ENCODE results near the gene DZIP3. TPM values are rescaled to one million over a fixed set of nuclear protein-coding genes. Genes with fewer than 3 reads are reported as not detected.

The DZIP3 gene, protein sequence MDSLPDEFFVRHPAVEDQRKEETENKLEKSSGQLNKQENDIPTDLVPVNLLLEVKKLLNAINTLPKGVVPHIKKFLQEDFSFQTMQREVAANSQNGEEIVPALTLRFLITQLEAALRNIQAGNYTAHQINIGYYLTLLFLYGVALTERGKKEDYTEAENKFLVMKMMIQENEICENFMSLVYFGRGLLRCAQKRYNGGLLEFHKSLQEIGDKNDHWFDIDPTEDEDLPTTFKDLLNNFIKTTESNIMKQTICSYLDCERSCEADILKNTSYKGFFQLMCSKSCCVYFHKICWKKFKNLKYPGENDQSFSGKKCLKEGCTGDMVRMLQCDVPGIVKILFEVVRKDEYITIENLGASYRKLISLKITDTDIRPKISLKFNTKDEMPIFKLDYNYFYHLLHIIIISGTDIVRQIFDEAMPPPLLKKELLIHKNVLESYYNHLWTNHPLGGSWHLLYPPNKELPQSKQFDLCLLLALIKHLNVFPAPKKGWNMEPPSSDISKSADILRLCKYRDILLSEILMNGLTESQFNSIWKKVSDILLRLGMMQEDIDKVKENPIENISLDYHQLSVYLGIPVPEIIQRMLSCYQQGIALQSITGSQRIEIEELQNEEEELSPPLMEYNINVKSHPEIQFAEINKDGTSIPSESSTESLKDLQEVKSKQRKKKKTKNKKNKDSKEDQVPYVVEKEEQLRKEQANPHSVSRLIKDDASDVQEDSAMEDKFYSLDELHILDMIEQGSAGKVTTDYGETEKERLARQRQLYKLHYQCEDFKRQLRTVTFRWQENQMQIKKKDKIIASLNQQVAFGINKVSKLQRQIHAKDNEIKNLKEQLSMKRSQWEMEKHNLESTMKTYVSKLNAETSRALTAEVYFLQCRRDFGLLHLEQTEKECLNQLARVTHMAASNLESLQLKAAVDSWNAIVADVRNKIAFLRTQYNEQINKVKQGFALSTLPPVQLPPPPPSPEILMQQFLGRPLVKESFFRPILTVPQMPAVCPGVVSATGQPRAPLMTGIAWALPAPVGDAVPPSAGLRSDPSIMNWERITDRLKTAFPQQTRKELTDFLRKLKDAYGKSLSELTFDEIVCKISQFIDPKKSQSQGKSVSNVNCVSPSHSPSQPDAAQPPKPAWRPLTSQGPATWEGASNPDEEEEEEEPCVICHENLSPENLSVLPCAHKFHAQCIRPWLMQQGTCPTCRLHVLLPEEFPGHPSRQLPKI
- total RNA-seq (2014; rRNA removed; shearing (Covaris generic)) = 15.8 and 17.6 TPM in 2 replicates
- 8.9 and 12.0 TPM in 2 replicates for polyA plus RNA-seq (2015; cell fraction: cytosol; rRNA removed)
- polyA plus RNA-seq (2015; cell fraction: nucleus; rRNA removed) = 56.1 and 58.2 TPM in 2 replicates

DNA sequence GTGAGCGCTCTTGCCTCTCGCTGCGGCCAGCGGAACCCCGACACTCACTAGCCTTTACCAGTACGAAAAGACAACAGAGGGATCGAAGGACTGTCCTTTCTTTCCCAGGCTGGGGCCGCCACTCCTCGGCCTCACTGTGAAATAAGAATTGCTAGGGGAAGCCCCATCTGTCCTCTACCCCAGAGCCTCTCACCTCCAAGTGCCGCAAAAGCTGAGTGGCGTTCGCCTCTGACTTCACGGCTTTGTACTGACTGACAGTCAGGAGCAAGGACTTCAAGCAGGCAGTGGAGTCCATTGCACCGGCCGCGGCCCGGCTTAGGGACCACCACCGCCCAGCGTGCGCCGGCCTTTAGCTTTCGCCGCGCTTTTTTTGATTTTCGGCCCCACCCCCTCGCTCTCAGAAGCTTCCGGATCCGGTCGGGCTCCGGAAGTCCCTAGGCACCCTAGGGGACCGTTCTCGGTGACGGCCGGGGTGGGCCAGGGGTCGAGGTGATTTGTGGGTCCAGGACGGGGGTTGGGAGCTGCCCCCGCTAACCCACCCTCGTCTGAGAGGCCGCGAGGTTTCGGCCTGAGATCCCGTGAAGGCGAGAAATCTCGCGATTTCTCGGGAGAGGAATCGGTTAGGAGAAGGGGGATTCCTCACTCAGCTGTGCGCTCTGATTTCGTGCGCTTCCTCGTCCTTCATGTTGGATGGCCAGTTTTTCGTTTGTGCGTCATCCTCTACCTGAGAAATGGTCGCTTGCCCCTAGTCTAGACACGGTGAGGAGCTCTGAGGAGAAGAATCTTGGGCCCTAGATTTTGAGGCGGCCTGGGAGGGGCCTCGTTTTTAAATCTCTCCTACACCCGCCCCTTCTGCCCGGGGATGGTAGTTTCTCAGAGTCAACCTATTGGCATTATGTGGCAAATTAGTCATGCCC lies at the start of gene DZIP3, which contains the start of gene CIP2A:
Gene DZIP3, plus strand, starts transcription at position 642 of the 917 bp plus-strand sequence. CDS start 15,685 bp downstream, outside the sequence.
Gene CIP2A, minus strand, starts transcription at position 358 of the 917 bp plus-strand sequence. Its CDS starts 63 bp downstream, at position 295.
- peak; percentile 98 for DNase-seq (ENCODE audit: low read depth)

DNA sequence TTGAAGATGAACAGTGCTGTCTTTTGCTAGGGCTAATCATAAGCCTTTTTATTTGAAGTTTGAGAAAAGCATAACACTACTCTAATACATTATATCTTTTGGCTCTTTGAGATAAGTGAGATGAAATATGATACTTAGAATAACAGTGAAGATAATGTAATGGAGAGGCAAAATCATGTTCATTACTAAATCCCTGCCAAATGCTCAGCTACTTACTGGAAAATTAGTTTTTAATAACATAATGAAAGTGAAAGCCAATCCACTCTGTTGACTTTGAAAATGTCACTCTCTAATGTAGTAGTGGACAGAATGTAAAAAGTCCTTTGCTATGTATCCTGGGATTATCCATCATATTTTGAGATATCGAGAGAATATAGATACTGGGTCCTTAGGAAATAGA lies 43.3 kb upstream of the DZIP3 start:
- DNase-seq (ENCODE audit: low read depth) = no peak

GRCh38 chr3:108546692-108547091 lies 42.8 kb upstream of the DZIP3 start:
- no peak for DNase-seq (ENCODE audit: low read depth)

DNA sequence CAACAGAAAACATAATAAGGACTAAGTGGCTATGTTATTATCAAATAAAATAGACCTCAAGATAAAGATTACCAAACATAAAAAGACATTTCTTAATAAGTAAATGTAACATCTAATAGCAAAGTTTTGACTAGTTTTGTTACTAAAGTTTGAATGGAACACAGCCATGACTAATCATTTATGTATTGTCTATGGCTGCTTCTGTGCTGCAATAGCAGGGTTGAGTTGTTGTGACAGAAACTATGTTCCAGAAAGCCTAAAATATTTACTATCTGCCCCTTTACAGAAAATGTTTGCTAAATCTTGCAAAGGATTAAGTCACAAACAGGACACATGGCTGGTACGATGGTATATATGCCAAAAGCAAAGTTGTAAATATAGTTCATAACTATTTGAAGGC lies 41.2 kb upstream of the DZIP3 start:
- no peak for DNase-seq (ENCODE audit: low read depth)

- no peak for DNase-seq (ENCODE audit: low read depth)
Measured at GRCh38 chr3:108548886-108549285, 40.6 kb upstream of the DZIP3 start.

DNA sequence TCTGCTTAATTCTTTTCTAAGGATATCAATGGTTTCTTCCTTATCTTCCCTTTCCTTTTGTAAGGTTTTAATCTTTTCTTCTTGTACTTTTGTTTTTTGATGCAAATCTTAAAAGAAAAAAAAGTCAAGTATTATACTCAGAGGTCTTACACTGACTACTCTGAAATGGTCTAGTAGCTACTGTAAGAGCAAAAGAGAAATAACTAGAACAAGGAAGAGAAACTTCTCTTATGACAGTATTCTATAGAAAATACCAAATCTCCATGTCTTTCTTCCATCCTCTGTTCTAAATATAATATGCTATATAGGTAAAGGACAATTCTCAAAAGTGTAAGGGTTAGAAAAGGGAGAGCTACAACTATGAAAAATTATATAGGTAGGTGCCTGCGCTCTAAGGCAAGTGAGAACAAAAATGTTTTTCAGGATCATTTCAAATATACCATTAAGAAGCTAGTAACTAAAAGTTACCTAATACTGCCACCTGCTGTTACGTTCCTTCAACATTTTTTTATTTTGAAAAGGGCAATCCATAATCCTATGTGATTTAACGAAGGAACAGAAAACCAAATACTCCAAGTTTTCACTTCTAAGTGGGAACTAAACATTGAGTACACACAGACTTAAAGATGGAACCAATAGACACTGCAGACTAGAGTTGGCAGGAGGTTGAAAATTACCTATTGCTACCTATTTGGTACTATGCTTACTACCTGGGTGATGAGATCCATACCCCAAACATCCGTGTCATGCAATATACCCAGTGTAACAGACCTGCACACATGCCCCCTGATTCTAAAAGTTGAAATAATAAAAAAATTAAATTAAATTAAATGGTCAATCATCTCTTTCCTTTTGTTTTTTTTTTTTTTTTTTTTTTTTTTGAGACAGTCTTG lies 37.0 kb upstream of the DZIP3 start:
- peak; percentile 46 for DNase-seq (ENCODE audit: low read depth)

GRCh38 chr3:108554229-108554628 lies 35.3 kb upstream of the DZIP3 start:
- DNase-seq (ENCODE audit: low read depth) = no peak

GRCh38 chr3:108554913-108555571 lies 34.5 kb upstream of the DZIP3 start:
- no peak for DNase-seq (ENCODE audit: low read depth)

DNA sequence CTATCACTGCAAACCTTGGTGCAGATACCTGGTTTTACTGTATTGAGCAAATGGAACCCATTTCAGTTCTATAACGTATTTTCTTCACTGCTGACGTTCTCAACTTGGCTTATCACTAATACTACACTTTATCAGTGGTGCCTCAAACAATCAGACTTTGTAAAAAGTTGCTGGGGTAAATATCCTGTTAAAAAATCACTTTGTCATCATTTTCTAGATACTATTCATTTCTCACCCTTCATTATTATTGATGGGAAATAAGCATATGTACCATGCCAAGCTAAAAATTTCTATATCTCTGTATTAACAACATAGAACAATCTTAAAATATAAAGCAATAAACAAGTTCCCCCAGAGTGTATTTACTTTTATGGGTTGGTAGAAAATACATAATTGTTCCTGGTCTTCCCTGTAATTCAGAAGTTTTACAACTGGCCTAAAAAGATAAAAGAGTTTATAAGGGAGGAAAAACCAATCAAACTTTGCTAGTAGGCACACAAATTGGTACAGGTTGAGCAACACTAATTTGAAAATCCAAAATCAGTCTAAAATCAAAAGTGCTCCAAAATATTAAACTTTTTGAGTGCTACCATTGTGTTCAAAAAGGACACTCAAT lies 33.4 kb upstream of the DZIP3 start:
- DNase-seq (ENCODE audit: low read depth) = no peak

- no peak for DNase-seq (ENCODE audit: low read depth)
Measured at GRCh38 chr3:108562565-108562964, 27.0 kb upstream of the DZIP3 start.

DNA sequence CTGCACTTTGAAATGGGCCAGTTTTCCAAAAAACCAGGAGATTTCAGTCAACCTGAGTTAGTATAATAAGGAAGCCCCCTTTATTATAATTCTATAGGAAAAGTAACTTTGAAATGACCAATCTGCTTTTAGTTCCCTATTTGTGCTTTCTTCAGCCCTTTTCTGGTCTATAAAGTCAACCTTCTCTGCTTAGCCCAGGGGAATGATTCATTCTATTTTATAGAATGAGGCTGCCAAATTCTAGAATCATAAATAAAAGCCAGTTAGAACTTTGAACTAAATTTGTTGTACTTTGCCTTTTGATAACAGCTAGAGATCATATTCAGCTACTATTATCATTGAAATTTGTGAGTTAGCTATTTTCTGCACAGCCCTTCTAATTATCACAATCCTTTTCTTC lies 25.0 kb upstream of the DZIP3 start:
- DNase-seq (ENCODE audit: low read depth) = no peak

DNA sequence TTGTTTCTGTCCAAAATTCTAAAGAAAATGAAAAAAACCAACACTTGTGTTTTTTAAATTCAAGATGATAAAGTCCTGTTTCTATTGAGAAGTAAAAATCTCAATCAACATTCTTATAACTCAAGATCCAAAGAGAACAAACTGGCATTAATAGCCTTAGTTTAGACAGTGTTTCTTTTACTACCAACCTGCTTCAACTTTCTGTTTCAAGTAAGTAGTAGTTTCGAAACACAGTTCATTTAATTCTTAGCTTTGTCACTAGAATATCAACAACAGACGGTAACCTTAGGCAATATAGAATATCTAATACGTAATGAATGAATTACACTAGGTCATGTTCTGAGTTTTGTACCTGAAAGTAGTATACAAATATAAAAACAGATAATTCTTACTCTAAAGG lies 24.0 kb upstream of the DZIP3 start:
- DNase-seq (ENCODE audit: low read depth) = no peak

DNA sequence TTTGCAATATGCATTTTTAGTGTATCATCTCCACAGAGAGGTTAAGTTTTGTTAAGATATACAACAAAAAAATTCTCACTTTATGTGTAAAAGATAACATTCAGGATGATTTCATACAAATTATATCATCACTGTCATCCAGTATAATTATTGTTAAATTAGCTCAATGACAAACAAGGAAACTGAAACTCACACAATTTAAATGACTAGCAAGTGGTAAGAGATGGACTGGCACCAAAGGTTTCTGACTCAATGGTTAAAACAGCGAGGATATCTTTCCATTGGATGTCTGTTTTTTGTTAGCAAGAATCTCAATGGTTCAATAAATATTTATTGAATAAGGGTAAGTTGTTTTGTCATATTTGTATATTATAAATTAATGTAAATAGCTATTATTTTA lies 22.9 kb upstream of the DZIP3 start:
- DNase-seq (ENCODE audit: low read depth) = no peak

- DNase-seq (ENCODE audit: low read depth) = no peak
Measured at GRCh38 chr3:108569336-108569735, 20.2 kb upstream of the DZIP3 start.

- DNase-seq (ENCODE audit: low read depth) = no peak
Measured at GRCh38 chr3:108578064-108578463, 11.5 kb upstream of the DZIP3 start.

- no peak for DNase-seq (ENCODE audit: low read depth)
Measured at GRCh38 chr3:108588601-108589000, 921 bp upstream of the DZIP3 start.

DNA sequence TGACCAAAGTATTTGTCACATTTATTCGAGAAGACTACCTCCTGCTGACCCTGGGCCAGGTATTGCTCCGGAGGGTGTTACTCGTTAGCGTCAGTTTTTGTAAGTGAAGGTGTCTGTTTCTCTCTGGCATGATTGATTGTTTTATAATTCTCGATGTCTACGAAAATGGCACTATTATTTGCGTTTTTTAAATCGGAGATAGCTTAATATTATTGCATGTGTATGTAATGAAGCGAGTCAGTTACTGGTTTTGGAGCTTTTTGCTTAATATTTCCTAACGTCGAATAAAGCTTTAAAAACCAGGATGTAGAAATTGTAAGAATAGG lies 439 bp downstream of the DZIP3 start:
- no peak for DNase-seq (ENCODE audit: low read depth)

DNA sequence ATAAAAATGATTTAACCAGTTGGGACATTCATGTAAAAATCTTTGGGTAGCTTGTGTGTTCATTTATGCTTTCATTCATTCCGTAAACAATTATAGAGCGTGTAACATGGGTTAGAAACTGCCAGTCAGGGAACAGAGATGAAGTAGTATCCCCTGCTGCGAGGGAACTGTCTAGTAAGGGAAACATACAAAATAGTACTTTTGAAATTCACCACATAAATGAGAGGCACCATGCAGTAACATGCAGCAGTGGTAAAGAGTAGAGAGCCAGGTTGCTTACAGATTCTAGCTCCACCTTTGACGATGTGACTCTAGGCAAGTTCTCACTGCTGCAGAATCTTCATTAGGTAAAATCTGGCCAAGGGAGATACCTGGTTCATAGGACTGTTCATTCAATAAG lies 938 bp downstream of the DZIP3 start:
- DNase-seq (ENCODE audit: low read depth) = no peak

Data from HT1080 (cell line).